Measurements from ENCODE around the gene LPCAT3. TPM values are rescaled to one million over a fixed set of nuclear protein-coding genes. Genes with fewer than 3 reads are reported as not detected.
"Not testable (repeated sequence)": the region's sequence is repeated elsewhere in the genome, so short reads cannot be mapped to it uniquely, and the experiment has no call there.

The LPCAT3 gene
- total RNA-seq = 19.7 TPM
- long read RNA-seq, transcript LPCAT3-201 (13 exons, 2,268 nt) = major isoform, 25 of 39 reads
- long read RNA-seq, partial matches to known transcripts = 4 of 39 reads
- long read RNA-seq, other reads (novel, unspliced or antisense) = 10 of 39 reads

GRCh38 chr12:7018350-7019042 lies at the start of gene LPCAT3:
TSS of gene LPCAT3 (minus strand) at chr12:7018476. CDS start at chr12:7018424, 52 bp downstream.
- intact Hi-C loops (cut with DNase I) = loop anchor here (2.0 to 5.0 kb wide), 2 partner anchors 48 to 94 kb away; partner anchors contain the start of genes EMG1 and PHB2
- peak; percentile 98 for DNase-seq (ENCODE audit: low spot score)

GRCh38 chr12:7067096-7067495 lies 48.8 kb upstream of the LPCAT3 start:
- intact Hi-C loops (cut with DNase I) = no loop called here
- no peak for DNase-seq (ENCODE audit: low spot score)

- intact Hi-C loops (cut with DNase I) = no loop called here
- no peak for DNase-seq (ENCODE audit: low spot score)
Observed at GRCh38 chr12:7066596-7066995, 48.3 kb upstream of the LPCAT3 start.

GRCh38 chr12:7065073-7065623 lies 46.9 kb upstream of the LPCAT3 start:
- no peak for DNase-seq (ENCODE audit: low spot score)
- intact Hi-C loops (cut with DNase I) = no loop called here

- no peak for DNase-seq (ENCODE audit: low spot score)
- intact Hi-C loops (cut with DNase I) = no loop called here
Observed at GRCh38 chr12:7064516-7064915, 46.2 kb upstream of the LPCAT3 start.

GRCh38 chr12:7061596-7061995 lies 43.3 kb upstream of the LPCAT3 start:
- intact Hi-C loops (cut with DNase I) = loop anchor here (2.0 kb wide), 1 partner anchor 47 kb away; the partner anchor contains the start of gene C1RL
- peak; percentile 29 for DNase-seq (ENCODE audit: low spot score)

GRCh38 chr12:7061138-7061537 lies 42.9 kb upstream of the LPCAT3 start:
- DNase-seq (ENCODE audit: low spot score) = peak; percentile 69
- intact Hi-C loops (cut with DNase I) = loop anchor here (2.0 kb wide), 1 partner anchor 48 kb away; the partner anchor contains the start of gene C1RL

- intact Hi-C loops (cut with DNase I) = loop anchor here (1.0 to 2.0 kb wide), 2 partner anchors 32 to 48 kb away; partner anchors contain the start of genes C1R and C1RL
- DNase-seq (ENCODE audit: low spot score) = no peak
Observed at GRCh38 chr12:7060353-7060954, 42.2 kb upstream of the LPCAT3 start, which contains the start of gene C1S. TSS of gene C1S (plus strand) at chr12:7060718. CDS start at chr12:7061913, 1,195 bp downstream.

- intact Hi-C loops (cut with DNase I) = loop anchor here (1.0 to 2.0 kb wide), 2 partner anchors 33 to 49 kb away; partner anchors contain the start of genes C1R and C1RL
Observed at GRCh38 chr12:7059780-7060179, 41.5 kb upstream of the LPCAT3 start.

GRCh38 chr12:7058850-7059395 lies 40.6 kb upstream of the LPCAT3 start:
- DNase-seq (ENCODE audit: low spot score) = no peak
- intact Hi-C loops (cut with DNase I) = no loop called here

More at GRCh38 chr12:7059780-7060179, 41.5 kb upstream of the LPCAT3 start:
- no peak for DNase-seq (ENCODE audit: low spot score)

- intact Hi-C loops (cut with DNase I) = no loop called here
- peak; percentile 24 for DNase-seq (ENCODE audit: low spot score)
Observed at GRCh38 chr12:7058163-7058845, 40.0 kb upstream of the LPCAT3 start.

GRCh38 chr12:7055736-7056135 lies 37.5 kb upstream of the LPCAT3 start:
- DNase-seq (ENCODE audit: low spot score) = not testable (repeated sequence)

GRCh38 chr12:7054925-7055324 lies 36.6 kb upstream of the LPCAT3 start:
- intact Hi-C loops (cut with DNase I) = no loop called here
- no peak for DNase-seq (ENCODE audit: low spot score)

More at GRCh38 chr12:7055736-7056135, 37.5 kb upstream of the LPCAT3 start:
- intact Hi-C loops (cut with DNase I) = not testable (repeated sequence)

- DNase-seq (ENCODE audit: low spot score); intact Hi-C loops (cut with DNase I): not testable (repeated sequence)
Observed at GRCh38 chr12:7049973-7050372, 31.7 kb upstream of the LPCAT3 start.

- DNase-seq (ENCODE audit: low spot score); intact Hi-C loops (cut with DNase I): not testable (repeated sequence)
Observed at GRCh38 chr12:7049445-7049951, 31.2 kb upstream of the LPCAT3 start.

- intact Hi-C loops (cut with DNase I) = no loop called here
- DNase-seq (ENCODE audit: low spot score) = no peak
Observed at GRCh38 chr12:7047306-7047705, 29.0 kb upstream of the LPCAT3 start.

- intact Hi-C loops (cut with DNase I) = no loop called here
- DNase-seq (ENCODE audit: low spot score) = no peak
Observed at GRCh38 chr12:7046383-7047105, 28.3 kb upstream of the LPCAT3 start.

- DNase-seq (ENCODE audit: low spot score) = no peak
- intact Hi-C loops (cut with DNase I) = no loop called here
Observed at GRCh38 chr12:7045913-7046312, 27.6 kb upstream of the LPCAT3 start.

All from cardiac septum (tissue), 1 donor.